NB4 (cell line): ENCODE measurements around the gene TRMT11.

ENCODE experiments used
- MYC ChIP-seq: IDR thresholded peaks from 2 replicates; pipeline ENCODE4 v1.6.1; 2011; ENCODE audit warnings: low read depth, low read length
- POLR2A ChIP-seq: IDR thresholded peaks from 2 replicates; pipeline ENCODE4 v1.6.1; 2011; ENCODE audit warnings: mild to moderate bottlenecking; ENCODE audit not compliant: insufficient read length; ENCODE audit errors: extremely low read depth
- TF ChIP-seq, protein P1 (sequence below): IDR thresholded peaks from one replicate; pipeline ENCODE4 v1.5.1; 2012; ENCODE audit warnings: low read depth, low read length
- TF ChIP-seq, protein P2 (sequence below): IDR thresholded peaks from 2 replicates; pipeline ENCODE4 v1.6.1; 2011; ENCODE audit warnings: low read depth, low read length

DNA sequence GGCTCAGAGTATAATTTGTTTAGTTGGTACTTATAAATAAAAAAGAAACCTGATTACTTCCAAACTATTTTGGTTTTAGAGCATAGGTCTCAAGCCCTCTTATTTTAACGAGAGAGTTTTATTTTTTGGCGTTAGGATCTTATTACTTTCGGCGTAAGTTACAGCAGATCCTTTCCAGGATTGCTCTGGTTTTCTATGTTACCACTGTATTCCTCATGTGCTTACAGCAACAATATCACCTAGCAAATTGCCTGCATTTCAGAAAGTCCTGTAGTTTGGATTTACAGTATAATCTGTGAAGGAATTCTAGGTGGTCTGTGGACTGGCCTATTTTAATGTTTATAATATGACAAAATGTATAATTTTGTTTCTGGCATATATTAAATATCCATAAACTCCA lies 54.1 kb downstream of the TRMT11 start:
- TF ChIP-seq POLR2A (no peak), MYC (no peak)
- TF ChIP-seq, protein P1, sequence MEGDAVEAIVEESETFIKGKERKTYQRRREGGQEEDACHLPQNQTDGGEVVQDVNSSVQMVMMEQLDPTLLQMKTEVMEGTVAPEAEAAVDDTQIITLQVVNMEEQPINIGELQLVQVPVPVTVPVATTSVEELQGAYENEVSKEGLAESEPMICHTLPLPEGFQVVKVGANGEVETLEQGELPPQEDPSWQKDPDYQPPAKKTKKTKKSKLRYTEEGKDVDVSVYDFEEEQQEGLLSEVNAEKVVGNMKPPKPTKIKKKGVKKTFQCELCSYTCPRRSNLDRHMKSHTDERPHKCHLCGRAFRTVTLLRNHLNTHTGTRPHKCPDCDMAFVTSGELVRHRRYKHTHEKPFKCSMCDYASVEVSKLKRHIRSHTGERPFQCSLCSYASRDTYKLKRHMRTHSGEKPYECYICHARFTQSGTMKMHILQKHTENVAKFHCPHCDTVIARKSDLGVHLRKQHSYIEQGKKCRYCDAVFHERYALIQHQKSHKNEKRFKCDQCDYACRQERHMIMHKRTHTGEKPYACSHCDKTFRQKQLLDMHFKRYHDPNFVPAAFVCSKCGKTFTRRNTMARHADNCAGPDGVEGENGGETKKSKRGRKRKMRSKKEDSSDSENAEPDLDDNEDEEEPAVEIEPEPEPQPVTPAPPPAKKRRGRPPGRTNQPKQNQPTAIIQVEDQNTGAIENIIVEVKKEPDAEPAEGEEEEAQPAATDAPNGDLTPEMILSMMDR = no peak
- TF ChIP-seq, protein P2, sequence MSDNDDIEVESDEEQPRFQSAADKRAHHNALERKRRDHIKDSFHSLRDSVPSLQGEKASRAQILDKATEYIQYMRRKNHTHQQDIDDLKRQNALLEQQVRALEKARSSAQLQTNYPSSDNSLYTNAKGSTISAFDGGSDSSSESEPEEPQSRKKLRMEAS = no peak
